Fibroblast of mammary gland (primary cell): ENCODE results near the gene SORCS1.

Experiments
- DNase-seq: peaks from one replicate; pipeline ENCODE4 v3.0.0-alpha.2; 2010; ENCODE audit warnings: low read depth
- H3K4me3 ChIP-seq: 2 replicates; pipeline ENCODE4 v1.5.1; 2011; ENCODE audit warnings: low read depth, mild to moderate bottlenecking, low read length, moderate library complexity; ENCODE audit not compliant: control insufficient read depth
- TF ChIP-seq, protein P1 (sequence below): conservative IDR thresholded peaks from 2 replicates; pipeline ENCODE4 v1.5.1; 2011; ENCODE audit warnings: low read depth, low read length, inconsistent platforms; ENCODE audit not compliant: control insufficient read depth, insufficient read depth

SORCS1 gene

DNA sequence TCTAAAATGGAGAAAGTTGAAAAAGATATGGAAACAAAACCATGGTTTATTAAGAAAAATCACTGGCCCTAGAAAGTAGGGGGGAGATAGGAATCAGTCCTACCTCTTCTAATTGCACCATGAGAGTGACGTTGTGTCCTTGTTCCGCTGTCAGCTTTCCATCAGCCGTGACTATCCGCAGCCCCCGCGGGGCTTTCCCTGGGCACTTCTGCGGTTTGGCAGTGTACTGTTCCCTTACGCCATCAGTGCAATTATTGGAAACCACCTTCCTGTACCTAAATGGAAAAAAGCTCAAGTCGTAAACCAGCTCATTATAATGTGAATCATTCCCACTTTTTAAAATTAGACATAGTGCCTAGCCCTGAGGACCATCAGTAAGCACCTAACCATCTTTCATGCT is 512.2 kb downstream of the SORCS1 start:
- no peak for DNase-seq
- TF ChIP-seq, protein P1, sequence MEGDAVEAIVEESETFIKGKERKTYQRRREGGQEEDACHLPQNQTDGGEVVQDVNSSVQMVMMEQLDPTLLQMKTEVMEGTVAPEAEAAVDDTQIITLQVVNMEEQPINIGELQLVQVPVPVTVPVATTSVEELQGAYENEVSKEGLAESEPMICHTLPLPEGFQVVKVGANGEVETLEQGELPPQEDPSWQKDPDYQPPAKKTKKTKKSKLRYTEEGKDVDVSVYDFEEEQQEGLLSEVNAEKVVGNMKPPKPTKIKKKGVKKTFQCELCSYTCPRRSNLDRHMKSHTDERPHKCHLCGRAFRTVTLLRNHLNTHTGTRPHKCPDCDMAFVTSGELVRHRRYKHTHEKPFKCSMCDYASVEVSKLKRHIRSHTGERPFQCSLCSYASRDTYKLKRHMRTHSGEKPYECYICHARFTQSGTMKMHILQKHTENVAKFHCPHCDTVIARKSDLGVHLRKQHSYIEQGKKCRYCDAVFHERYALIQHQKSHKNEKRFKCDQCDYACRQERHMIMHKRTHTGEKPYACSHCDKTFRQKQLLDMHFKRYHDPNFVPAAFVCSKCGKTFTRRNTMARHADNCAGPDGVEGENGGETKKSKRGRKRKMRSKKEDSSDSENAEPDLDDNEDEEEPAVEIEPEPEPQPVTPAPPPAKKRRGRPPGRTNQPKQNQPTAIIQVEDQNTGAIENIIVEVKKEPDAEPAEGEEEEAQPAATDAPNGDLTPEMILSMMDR: no peak
- no peak overlapping the region for H3K4me3 ChIP-seq

- H3K4me3 ChIP-seq: no peak overlapping the region
- TF ChIP-seq, protein P1: no peak
- DNase-seq: no peak
These were observed 515.7 kb downstream of the SORCS1 start for GRCh38 chr10:106648534-106649481.

DNA sequence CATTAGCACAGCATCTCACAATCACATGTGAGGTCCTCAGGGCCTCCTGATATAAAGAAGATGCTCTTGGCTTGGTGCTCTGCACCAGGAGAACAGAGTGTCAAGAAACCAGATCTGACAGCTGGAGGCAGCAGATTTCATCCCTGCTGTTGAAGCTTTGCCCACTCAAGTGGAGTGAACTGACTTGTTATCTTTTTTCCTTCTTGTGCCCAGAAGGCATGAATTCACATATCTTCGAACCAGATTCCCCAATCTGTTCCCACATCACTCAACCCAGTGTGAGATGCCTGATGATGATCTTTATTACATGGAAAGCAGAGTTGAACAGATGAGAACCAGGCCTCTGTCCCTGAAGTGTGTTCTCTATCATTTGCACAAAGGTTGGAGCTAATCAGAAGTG is 521.0 kb downstream of the SORCS1 start:
- H3K4me3 ChIP-seq: no peak overlapping the region
- TF ChIP-seq, protein P1: no peak
- DNase-seq: no peak

GRCh38 chr10:106637873-106638272 is 526.6 kb downstream of the SORCS1 start:
- TF ChIP-seq, protein P1: no peak
- DNase-seq: no peak
- H3K4me3 ChIP-seq: no peak overlapping the region

DNA sequence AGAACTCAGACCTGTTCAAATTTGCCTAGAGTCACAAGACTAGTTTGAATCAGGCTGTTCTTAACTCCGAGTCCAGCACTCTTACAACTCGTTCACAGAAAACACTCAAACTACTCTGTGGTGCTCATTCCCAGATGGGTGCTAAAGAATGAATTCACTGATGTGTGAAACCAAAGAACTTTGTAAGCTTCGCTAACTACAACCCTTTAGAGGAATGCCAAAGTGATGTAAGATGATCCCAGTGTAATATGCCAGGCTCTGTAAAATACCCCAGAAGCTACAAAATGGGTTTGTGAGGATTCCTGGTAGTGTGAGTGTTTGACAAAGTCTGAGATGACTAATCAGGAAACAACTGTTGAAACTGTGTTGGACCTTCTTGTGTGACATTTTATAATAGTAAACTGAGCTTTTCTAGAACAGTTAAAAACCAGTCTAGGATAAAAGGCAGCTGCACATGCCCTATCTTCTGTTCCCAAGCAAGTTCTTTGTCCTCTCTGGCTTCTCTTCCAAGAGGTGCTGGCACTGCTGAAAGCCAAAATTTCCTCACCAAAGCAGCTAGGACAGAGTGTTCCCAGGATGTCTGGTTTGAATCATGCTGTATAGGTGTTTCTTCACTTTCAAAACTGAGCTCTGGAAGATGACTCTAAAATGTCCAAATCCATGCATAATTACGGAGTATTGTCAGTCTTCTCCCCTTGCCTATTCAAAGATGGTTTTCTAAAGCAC is 527.6 kb downstream of the SORCS1 start:
- TF ChIP-seq, protein P1: no peak
- DNase-seq: peak; percentile 8
- no peak overlapping the region for H3K4me3 ChIP-seq

DNA sequence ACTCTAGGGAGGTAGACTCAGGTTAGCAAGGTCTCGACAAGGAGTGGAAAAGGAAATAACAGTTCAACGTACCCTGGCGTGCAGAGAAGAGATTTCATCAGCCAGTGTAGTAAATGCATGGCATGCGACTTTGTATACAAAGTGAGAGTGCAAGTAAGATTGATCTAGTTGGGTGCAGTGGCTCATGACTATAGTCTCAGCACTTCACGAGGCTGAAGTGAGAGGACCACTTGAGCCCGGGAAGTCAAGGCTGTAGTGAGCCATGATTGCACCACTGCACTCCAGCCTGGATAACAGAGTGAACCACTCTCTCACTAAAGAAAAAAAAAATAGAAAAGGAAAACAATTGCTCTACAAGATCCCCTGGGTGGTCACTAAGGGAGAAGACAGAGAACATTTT is 528.6 kb downstream of the SORCS1 start:
- DNase-seq: no peak
- no peak overlapping the region for H3K4me3 ChIP-seq
- TF ChIP-seq, protein P1: no peak
